HEK293 (cell line): Measurements from ENCODE around the gene ACADVL.
"Not testable (repeated sequence)": the region's sequence is repeated elsewhere in the genome, so short reads cannot be mapped to it uniquely, and the experiment has no call there.

Source experiments
- CTCF ChIA-PET: fragments of 350-600 bp; formaldehyde crosslinking; extraction: SDS; loops from one replicate; lab custom pipeline; 2021; ENCODE audit warnings: antibody characterized with exemption; lab: Yijun Ruan, JAX
- POLR2A ChIA-PET: fragments of 300-600 bp; formaldehyde crosslinking; extraction: SDS; loops from one replicate; lab custom pipeline; 2020; ENCODE audit warnings: antibody characterized with exemption, inconsistent platforms; lab: Yijun Ruan, JAX
- H3K27ac ChIP-seq: fragments of 200-500 bp; sonication (Bioruptor generic); 2 replicates; pipeline ENCODE4 v1.5.1; 2014; ENCODE audit warnings: low read depth, low read length, control low read depth, inconsistent platforms; ENCODE audit errors: extremely low read depth
- H3K36me3 ChIP-seq, 2 experiments: fragments of 200-500 bp in 1 of 2; sonication (Bioruptor generic) in 1 of 2; 1 replicate in 1 of 2; 2 replicates in 1 of 2; pipeline ENCODE4 v1.5.1; 2014 to 2017; ENCODE audit warnings: inconsistent platforms in 2 of 2, low read length in 2 of 2; ENCODE audit not compliant: control insufficient read depth in 2 of 2, insufficient read depth in 1 of 2
- H3K4me1 ChIP-seq: fragments of 200-500 bp; sonication (Bioruptor generic); 2 replicates; pipeline ENCODE4 v1.5.1; 2014; ENCODE audit warnings: mild to moderate bottlenecking, low read length, inconsistent platforms; ENCODE audit not compliant: control insufficient read depth, insufficient read depth
- H3K4me3 ChIP-seq: 2 replicates; pipeline ENCODE4 v1.5.1; 2011; ENCODE audit warnings: low read depth, mild to moderate bottlenecking, control low read depth, low read length, moderate library complexity
- H3K9me3 ChIP-seq: fragments of 200-500 bp; sonication (Bioruptor generic); 2 replicates; pipeline ENCODE4 v1.5.1; 2014; ENCODE audit warnings: low read depth, low read length, inconsistent platforms; ENCODE audit not compliant: control insufficient read depth, insufficient read depth
- BCL11A ChIP-seq: fragments of 450-650 bp; formaldehyde crosslinking; IDR thresholded peaks from 2 replicates; pipeline ENCODE4 v1.5.1; 2016; ENCODE audit warnings: low read depth, missing biosample characterization, missing genetic modification characterization
- GFI1B ChIP-seq: fragments of 450-650 bp; formaldehyde crosslinking; IDR thresholded peaks from 2 replicates; pipeline ENCODE4 v1.5.1; 2016; ENCODE audit warnings: missing biosample characterization, missing genetic modification characterization
- GLIS1 ChIP-seq: fragments of 450-650 bp; formaldehyde crosslinking; IDR thresholded peaks from 2 replicates; pipeline ENCODE4 v1.5.1; 2016; ENCODE audit warnings: missing biosample characterization, missing genetic modification characterization
- HIC1 ChIP-seq: fragments of 450-650 bp; formaldehyde crosslinking; IDR thresholded peaks from 2 replicates; pipeline ENCODE4 v1.5.1; 2016; ENCODE audit warnings: missing biosample characterization, missing genetic modification characterization
- KLF8 ChIP-seq: fragments of 450-650 bp; formaldehyde crosslinking; IDR thresholded peaks from 2 replicates; pipeline ENCODE4 v1.5.1; 2016; ENCODE audit warnings: missing biosample characterization, missing genetic modification characterization
- MYNN ChIP-seq: fragments of 450-650 bp; formaldehyde crosslinking; IDR thresholded peaks from 2 replicates; pipeline ENCODE4 v1.5.1; 2016; ENCODE audit warnings: missing biosample characterization, missing genetic modification characterization, borderline replicate concordance
- OVOL3 ChIP-seq: fragments of 450-650 bp; formaldehyde crosslinking; IDR thresholded peaks from 2 replicates; pipeline ENCODE4 v1.5.1; 2016; ENCODE audit warnings: missing biosample characterization, missing genetic modification characterization
- REST ChIP-seq: fragments of 450-650 bp; formaldehyde crosslinking; IDR thresholded peaks from 2 replicates; pipeline ENCODE4 v1.5.1; 2016; ENCODE audit warnings: missing biosample characterization, missing genetic modification characterization
- ZFP37 ChIP-seq: fragments of 450-650 bp; formaldehyde crosslinking; IDR thresholded peaks from 2 replicates; pipeline ENCODE4 v1.5.1; 2016; ENCODE audit warnings: missing biosample characterization, missing genetic modification characterization
- ZFP69B ChIP-seq: fragments of 450-650 bp; formaldehyde crosslinking; IDR thresholded peaks from 2 replicates; pipeline ENCODE4 v1.5.1; 2016; ENCODE audit warnings: missing biosample characterization, missing genetic modification characterization
- ZNF148 ChIP-seq: fragments of 450-650 bp; formaldehyde crosslinking; IDR thresholded peaks from 2 replicates; pipeline ENCODE4 v1.5.0; 2017; ENCODE audit warnings: missing biosample characterization, missing genetic modification characterization, borderline replicate concordance
- ZNF18 ChIP-seq: fragments of 450-650 bp; formaldehyde crosslinking; IDR thresholded peaks from 2 replicates; pipeline ENCODE4 v1.5.1; 2016; ENCODE audit warnings: missing biosample characterization, missing genetic modification characterization
- ZNF2 ChIP-seq: fragments of 450-650 bp; formaldehyde crosslinking; IDR thresholded peaks from 2 replicates; pipeline ENCODE4 v1.5.1; 2016; ENCODE audit warnings: missing biosample characterization, missing genetic modification characterization
- ZNF223 ChIP-seq: fragments of 450-650 bp; formaldehyde crosslinking; IDR thresholded peaks from 2 replicates; pipeline ENCODE4 v1.5.1; 2016; ENCODE audit warnings: missing biosample characterization, missing genetic modification characterization
- ZNF324 ChIP-seq: fragments of 450-650 bp; formaldehyde crosslinking; IDR thresholded peaks from 2 replicates; pipeline ENCODE4 v1.5.1; 2016; ENCODE audit warnings: missing biosample characterization, missing genetic modification characterization
- ZNF335 ChIP-seq: fragments of 450-650 bp; formaldehyde crosslinking; conservative IDR thresholded peaks from 2 replicates; pipeline ENCODE4 v1.5.1; 2016; ENCODE audit warnings: missing biosample characterization, missing genetic modification characterization
- ZNF350 ChIP-seq: fragments of 450-650 bp; formaldehyde crosslinking; IDR thresholded peaks from 2 replicates; pipeline ENCODE4 v1.5.0; 2017; ENCODE audit warnings: missing biosample characterization, mild to moderate bottlenecking, missing genetic modification characterization
- ZNF398 ChIP-seq: fragments of 450-650 bp; formaldehyde crosslinking; IDR thresholded peaks from 2 replicates; pipeline ENCODE4 v1.5.1; 2017; ENCODE audit warnings: missing biosample characterization, missing genetic modification characterization
- ZNF423 ChIP-seq: fragments of 450-650 bp; formaldehyde crosslinking; IDR thresholded peaks from 2 replicates; pipeline ENCODE4 v1.5.1; 2016; ENCODE audit warnings: missing biosample characterization, missing genetic modification characterization
- ZNF433 ChIP-seq: fragments of 450-650 bp; formaldehyde crosslinking; IDR thresholded peaks from 2 replicates; pipeline ENCODE4 v1.5.1; 2016; ENCODE audit warnings: missing biosample characterization, missing genetic modification characterization, low read depth
- ZNF558 ChIP-seq: fragments of 450-650 bp; formaldehyde crosslinking; IDR thresholded peaks from 2 replicates; pipeline ENCODE4 v1.5.1; 2016; ENCODE audit warnings: missing biosample characterization, missing genetic modification characterization
- ZNF561 ChIP-seq: fragments of 450-650 bp; IDR thresholded peaks from 2 replicates; pipeline ENCODE4 v1.5.1; 2018; ENCODE audit warnings: missing biosample characterization, missing genetic modification characterization, borderline replicate concordance
- ZNF571 ChIP-seq: fragments of 450-650 bp; formaldehyde crosslinking; IDR thresholded peaks from 2 replicates; pipeline ENCODE4 v1.5.0; 2017; ENCODE audit warnings: missing biosample characterization, missing genetic modification characterization
- ZNF580 ChIP-seq: fragments of 450-650 bp; formaldehyde crosslinking; IDR thresholded peaks from 2 replicates; pipeline ENCODE4 v1.5.1; 2016; ENCODE audit warnings: missing biosample characterization, missing genetic modification characterization

The ACADVL gene

GRCh38 chr17:7219812-7220592 lies at the start of gene ACADVL, which contains the start of gene DLG4 (continued):
- 0 out of 2 replicates have a peak, but pooled peaks have one; percentile 53 for TF ChIP-seq KLF8
- no peak for TF ChIP-seq ZNF2
- peak; percentile 98 for TF ChIP-seq ZNF335 (tag by site-specific recombination)
- TF ChIP-seq ZNF398 (tag by site-specific recombination), result no peak
- TF ChIP-seq ZNF558 (tag by site-specific recombination), result no peak
- TF ChIP-seq ZFP37, result peak; percentile 64; the same call in 1 of the 2 replicates
- no peak for TF ChIP-seq ZNF148 (tag by site-specific recombination)
- no peak for TF ChIP-seq ZNF18
- no peak for TF ChIP-seq ZFP69B (tag by site-specific recombination)
- peak; percentile 90 for TF ChIP-seq ZNF580 (tag by site-specific recombination)
- TF ChIP-seq GFI1B (tag by site-specific recombination), result no peak
- no peak for TF ChIP-seq ZNF423 (tag by site-specific recombination)
- no peak for TF ChIP-seq ZNF223 (tag by site-specific recombination)
- peak; percentile 91 for TF ChIP-seq HIC1 (tag by site-specific recombination)
- TF ChIP-seq GLIS1 (tag by site-specific recombination), result no peak; the same call in 1 of the 2 replicates
- peak; percentile 71; the same call in 1 of the 2 replicates for TF ChIP-seq ZNF561 (tag by site-specific recombination)
- no peak for TF ChIP-seq ZNF433 (tag by site-specific recombination)
- TF ChIP-seq OVOL3 (tag by site-specific recombination), result no peak
- no peak for TF ChIP-seq ZNF571 (tag by site-specific recombination)
- no peak for TF ChIP-seq ZNF350 (tag by site-specific recombination)
- TF ChIP-seq ZNF324 (tag by site-specific recombination), result no peak
- TF ChIP-seq MYNN (tag by site-specific recombination), result no peak
- TF ChIP-seq BCL11A (tag by site-specific recombination), result peak; percentile 30; the same call in 1 of the 2 replicates
- TF ChIP-seq REST (tag by site-specific recombination), result peak; percentile 20; the same call in 1 of the 2 replicates

- CTCF ChIA-PET, result interaction anchor here (0.6 to 0.8 kb wide), 4 partner anchors 14 to 128 kb away, joined by 3 to 4 read pairs (median 3); no protein-coding TSS in a partner anchor
These were observed 47.1 kb upstream of the ACADVL start for GRCh38 chr17:7172522-7173191.

More at GRCh38 chr17:7172522-7173191, 47.1 kb upstream of the ACADVL start:
- H3K9me3 ChIP-seq, POLR2A ChIA-PET, H3K36me3 ChIP-seq, H3K4me3 ChIP-seq, H3K4me1 ChIP-seq, H3K27ac ChIP-seq: not testable (repeated sequence)
